Measurements from ENCODE around the gene RFX3. TPM values are rescaled to one million over a fixed set of nuclear protein-coding genes. Genes with fewer than 3 reads are reported as not detected.

Gene RFX3
- total RNA-seq, 6 donors from 2014 or later = 7.3 to 32.0 (median 19.9) TPM

DNA sequence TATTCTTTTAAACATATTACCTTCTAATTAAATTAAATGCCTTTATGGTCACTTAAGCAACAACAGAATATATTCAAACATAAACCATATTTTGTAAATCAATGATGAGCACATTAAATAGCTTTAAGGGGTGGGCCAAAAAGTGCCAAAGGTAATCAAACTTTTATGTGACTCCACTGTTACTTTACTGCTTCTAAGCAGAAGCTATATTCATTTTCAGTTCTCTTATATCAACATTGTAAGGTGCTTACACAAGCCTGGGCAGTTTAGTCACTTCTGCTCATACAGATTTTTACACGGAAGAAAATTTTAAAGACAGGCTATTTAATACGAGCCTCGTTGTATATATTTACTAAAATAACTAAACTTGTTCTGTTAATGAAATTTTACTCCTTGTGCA lies 29.9 kb downstream of the RFX3 start:
- TF ChIP-seq POLR2AphosphoS5 (IDR thresholded peaks at IDR 0.05) (no peak), EP300 (IDR thresholded peaks at IDR 0.05) (no peak)
- TF ChIP-seq, protein P1, sequence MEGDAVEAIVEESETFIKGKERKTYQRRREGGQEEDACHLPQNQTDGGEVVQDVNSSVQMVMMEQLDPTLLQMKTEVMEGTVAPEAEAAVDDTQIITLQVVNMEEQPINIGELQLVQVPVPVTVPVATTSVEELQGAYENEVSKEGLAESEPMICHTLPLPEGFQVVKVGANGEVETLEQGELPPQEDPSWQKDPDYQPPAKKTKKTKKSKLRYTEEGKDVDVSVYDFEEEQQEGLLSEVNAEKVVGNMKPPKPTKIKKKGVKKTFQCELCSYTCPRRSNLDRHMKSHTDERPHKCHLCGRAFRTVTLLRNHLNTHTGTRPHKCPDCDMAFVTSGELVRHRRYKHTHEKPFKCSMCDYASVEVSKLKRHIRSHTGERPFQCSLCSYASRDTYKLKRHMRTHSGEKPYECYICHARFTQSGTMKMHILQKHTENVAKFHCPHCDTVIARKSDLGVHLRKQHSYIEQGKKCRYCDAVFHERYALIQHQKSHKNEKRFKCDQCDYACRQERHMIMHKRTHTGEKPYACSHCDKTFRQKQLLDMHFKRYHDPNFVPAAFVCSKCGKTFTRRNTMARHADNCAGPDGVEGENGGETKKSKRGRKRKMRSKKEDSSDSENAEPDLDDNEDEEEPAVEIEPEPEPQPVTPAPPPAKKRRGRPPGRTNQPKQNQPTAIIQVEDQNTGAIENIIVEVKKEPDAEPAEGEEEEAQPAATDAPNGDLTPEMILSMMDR (IDR thresholded peaks at IDR 0.05) = no peak
- DNase-seq (no peak), ATAC-seq (ENCODE audit: low FRiP score in 2 of 2) (no peak)
- Histone ChIP-seq H3K4me3 (no peak overlapping the region), H3K36me3 (no peaks in the 10 kb centered on the region), H3K27me3 (no peaks in the 10 kb centered on the region), H3K9me3 (no peaks in the 10 kb centered on the region), H3K27ac (no peak overlapping the region), H3K4me1 (peaks cover 0 to 13% (median 9%) of the 10 kb centered on the region in 4 donors)
- 68 to 74% methylated on average over 3 of the region's 3 CpGs for WGBS, 2 donors

DNA sequence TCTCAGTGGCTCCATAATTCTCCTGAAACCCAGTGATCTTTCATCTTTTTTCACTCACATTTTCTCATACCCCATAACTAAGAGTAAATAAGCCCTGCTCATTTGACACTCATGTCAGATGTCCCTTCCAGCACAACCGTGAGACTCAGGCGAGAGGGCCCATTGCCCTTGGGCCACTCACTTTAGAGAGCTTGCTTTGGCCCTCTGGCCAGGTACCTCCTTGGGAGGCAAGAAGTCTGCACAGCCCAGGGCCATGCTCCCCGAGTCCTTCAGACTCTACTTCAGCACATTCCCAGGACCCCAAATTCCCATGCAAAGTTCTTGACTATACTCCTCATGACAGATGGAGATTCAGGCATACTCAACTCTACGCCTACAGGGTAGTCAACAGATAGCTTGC lies 33.6 kb downstream of the RFX3 start:
- H3K9me3 ChIP-seq = no peaks in the 10 kb centered on the region
- H3K4me3 ChIP-seq = no peak overlapping the region
- ATAC-seq (ENCODE audit: low FRiP score in 2 of 2) = no peak
- TF ChIP-seq EP300 (IDR thresholded peaks at IDR 0.05) (no peak), POLR2A (IDR thresholded peaks at IDR 0.05) (no peak), POLR2AphosphoS5 (IDR thresholded peaks at IDR 0.05) (no peak)
- TF ChIP-seq, protein P1 (IDR thresholded peaks at IDR 0.05) = no peak
- no peak overlapping the region for H3K27ac ChIP-seq
- H3K27me3 ChIP-seq = no peaks in the 10 kb centered on the region
- H3K4me1 ChIP-seq = peaks cover 0 to 6% (median 1%) of the 10 kb centered on the region in 4 donors
- 98 to 99% methylated on average over 4 of the region's 4 CpGs for WGBS, 2 donors
- H3K36me3 ChIP-seq = no peaks in the 10 kb centered on the region
- DNase-seq = no peak

DNA sequence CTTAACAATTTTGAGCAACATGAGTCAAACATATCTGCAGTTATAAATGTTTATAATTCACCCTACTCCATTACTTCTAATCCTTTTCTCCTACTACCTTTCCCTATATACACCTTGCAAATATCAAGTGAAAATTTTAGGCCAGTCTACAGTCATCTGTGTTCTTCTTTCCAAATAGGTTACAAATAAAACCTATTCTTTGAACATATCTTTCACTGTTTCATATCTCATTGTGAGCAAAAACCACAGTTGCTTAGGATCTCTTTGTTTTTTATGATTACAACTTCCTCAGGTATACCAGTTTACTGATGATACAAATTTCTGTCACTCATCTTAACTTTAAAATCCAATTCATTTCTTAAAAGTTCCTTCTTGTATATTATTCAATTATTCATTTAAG lies 34.4 kb downstream of the RFX3 start:
- TF ChIP-seq POLR2A (IDR thresholded peaks at IDR 0.05) = no peak
- TF ChIP-seq EP300 (IDR thresholded peaks at IDR 0.05) = no peak
- TF ChIP-seq, protein P1 (IDR thresholded peaks at IDR 0.05) = no peak
- TF ChIP-seq POLR2AphosphoS5 (IDR thresholded peaks at IDR 0.05) = no peak
- Histone ChIP-seq H3K9me3 (no peaks in the 10 kb centered on the region), H3K4me3 (no peak overlapping the region), H3K4me1 (no peaks in the 10 kb centered on the region), H3K27ac (no peak overlapping the region), H3K27me3 (no peaks in the 10 kb centered on the region), H3K36me3 (no peaks in the 10 kb centered on the region)
- DNase-seq (no peak), ATAC-seq (ENCODE audit: low FRiP score in 2 of 2) (no peak)

DNA sequence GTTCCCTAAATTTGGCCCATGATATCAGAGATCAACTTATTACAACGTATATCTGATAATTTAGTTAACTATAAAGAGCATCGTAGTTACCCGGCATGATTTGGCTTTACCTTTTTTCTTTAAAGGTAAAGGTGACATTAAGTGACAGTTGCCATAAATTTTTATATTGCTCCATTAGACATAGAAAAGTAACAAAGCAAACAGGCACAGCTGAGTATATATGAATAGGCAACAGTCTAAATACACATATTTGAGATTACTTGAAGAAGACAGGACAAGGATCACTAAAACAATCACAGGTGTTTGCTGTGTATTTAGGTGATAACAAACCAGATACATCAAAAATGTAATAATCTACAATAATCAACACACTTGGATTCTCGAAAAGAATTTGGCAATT lies 34.8 kb downstream of the RFX3 start:
- Histone ChIP-seq H3K4me3 (no peak overlapping the region), H3K27me3 (no peaks in the 10 kb centered on the region), H3K27ac (no peak overlapping the region), H3K4me1 (no peaks in the 10 kb centered on the region), H3K9me3 (no peaks in the 10 kb centered on the region), H3K36me3 (no peaks in the 10 kb centered on the region)
- 86 to 92% methylated on average over 4 of the region's 4 CpGs for WGBS, 2 donors
- TF ChIP-seq, protein P1 (IDR thresholded peaks at IDR 0.05) = no peak
- TF ChIP-seq POLR2A (IDR thresholded peaks at IDR 0.05) (no peak), EP300 (IDR thresholded peaks at IDR 0.05) (no peak), POLR2AphosphoS5 (IDR thresholded peaks at IDR 0.05) (no peak)
- DNase-seq (no peak), ATAC-seq (ENCODE audit: low FRiP score in 2 of 2) (no peak)

DNA sequence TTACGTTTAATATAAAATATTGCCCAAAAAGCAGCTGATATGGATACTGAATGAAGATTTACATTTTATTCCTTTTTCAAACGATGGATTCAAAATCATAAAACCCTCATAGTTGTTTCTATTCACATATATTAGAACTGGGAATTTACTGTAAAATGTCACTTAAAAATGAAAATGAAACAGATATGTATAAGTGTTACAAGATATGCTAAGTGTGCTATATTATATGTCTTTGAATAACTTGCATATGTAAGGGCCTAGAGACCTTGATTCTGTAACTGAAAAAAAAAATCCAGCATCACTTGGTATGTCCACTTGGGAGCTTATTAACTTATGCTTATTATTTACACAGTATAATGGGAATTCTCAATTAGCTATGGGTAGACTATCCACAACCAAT lies 43.2 kb downstream of the RFX3 start:
- ATAC-seq (ENCODE audit: low FRiP score in 2 of 2) (no peak), DNase-seq (no peak)
- Histone ChIP-seq H3K4me1 (no peaks in the 10 kb centered on the region), H3K9me3 (peaks cover 0 to 5% (median 0%) of the 10 kb centered on the region in 4 donors), H3K27me3 (no peaks in the 10 kb centered on the region), H3K27ac (no peak overlapping the region), H3K36me3 (peaks cover 0 to 8% (median 0%) of the 10 kb centered on the region in 4 donors), H3K4me3 (no peak overlapping the region)
- TF ChIP-seq, protein P1 (IDR thresholded peaks at IDR 0.05) = no peak
- TF ChIP-seq EP300 (IDR thresholded peaks at IDR 0.05) (no peak), POLR2AphosphoS5 (IDR thresholded peaks at IDR 0.05) (no peak), POLR2A (IDR thresholded peaks at IDR 0.05) (no peak)
- 86 to 93% methylated on average over 2 of the region's 2 CpGs for WGBS, 2 donors
